ENCODE data around the gene CDH20. TPM values are rescaled to one million over a fixed set of nuclear protein-coding genes. Genes with fewer than 3 reads are reported as not detected.

The CDH20 gene
- total RNA-seq, 1 experiment from 2014 or later: not detected

DNA sequence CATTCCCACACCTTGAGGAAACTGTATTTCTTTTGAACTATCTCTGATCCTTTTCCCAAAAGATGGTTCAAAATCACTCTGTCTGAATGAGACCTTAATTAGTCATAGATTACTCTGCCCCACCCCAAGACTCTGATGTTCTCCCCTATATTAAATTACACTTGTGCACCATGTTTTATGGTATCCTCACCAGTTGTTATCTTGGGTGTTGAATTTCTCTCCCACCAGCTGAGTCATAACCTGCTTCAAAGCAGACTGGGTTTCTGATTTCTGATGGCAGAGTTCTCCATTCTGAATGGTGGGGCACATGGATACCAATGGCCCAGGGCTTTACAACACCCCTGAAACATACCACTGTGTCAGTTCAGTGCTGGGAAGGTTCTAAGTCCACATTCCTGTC, 15.0 kb downstream of the CDH20 start:
- no peaks in the 10 kb centered on the region for H3K4me1 ChIP-seq (ENCODE audit: insufficient read depth, low read length)
- H3K9ac ChIP-seq (ENCODE audit: low read length): no peak overlapping the region
- H3K36me3 ChIP-seq (ENCODE audit: low read depth, low read length): no peaks in the 10 kb centered on the region
- DNase-seq (no peak), ATAC-seq (no peak)
- H3K9me2 ChIP-seq (replicated peaks; ENCODE audit: low read length): no peaks in the 10 kb centered on the region
- H2AFZ ChIP-seq (ENCODE audit: low read length): no peak overlapping the region
- no TSS peak for BruUV-seq (replicated peaks)
- H3K9me3 ChIP-seq (ENCODE audit: low read length): no peaks in the 10 kb centered on the region
- intact Hi-C loops (cut with micrococcal nuclease): no loop called here
- no peaks in the 10 kb centered on the region for H3K79me2 ChIP-seq (ENCODE audit: low read length)
- H3K4me2 ChIP-seq (ENCODE audit: low read length): no peak overlapping the region
- ChIA-PET CTCF (no interaction called here), POLR2A (ENCODE audit: unreplicated experiment) (no interaction called here)
- H3K4me3 ChIP-seq (ENCODE audit: low read length): no peak overlapping the region
- TF ChIP-seq EZH2 (IDR thresholded peaks at IDR 0.05; ENCODE audit: low read length, unreplicated experiment) (no peak), EZH2phosphoT487 (IDR thresholded peaks at IDR 0.05; ENCODE audit: borderline replicate concordance, low read length) (no peak)
- TF ChIP-seq, protein P1, sequence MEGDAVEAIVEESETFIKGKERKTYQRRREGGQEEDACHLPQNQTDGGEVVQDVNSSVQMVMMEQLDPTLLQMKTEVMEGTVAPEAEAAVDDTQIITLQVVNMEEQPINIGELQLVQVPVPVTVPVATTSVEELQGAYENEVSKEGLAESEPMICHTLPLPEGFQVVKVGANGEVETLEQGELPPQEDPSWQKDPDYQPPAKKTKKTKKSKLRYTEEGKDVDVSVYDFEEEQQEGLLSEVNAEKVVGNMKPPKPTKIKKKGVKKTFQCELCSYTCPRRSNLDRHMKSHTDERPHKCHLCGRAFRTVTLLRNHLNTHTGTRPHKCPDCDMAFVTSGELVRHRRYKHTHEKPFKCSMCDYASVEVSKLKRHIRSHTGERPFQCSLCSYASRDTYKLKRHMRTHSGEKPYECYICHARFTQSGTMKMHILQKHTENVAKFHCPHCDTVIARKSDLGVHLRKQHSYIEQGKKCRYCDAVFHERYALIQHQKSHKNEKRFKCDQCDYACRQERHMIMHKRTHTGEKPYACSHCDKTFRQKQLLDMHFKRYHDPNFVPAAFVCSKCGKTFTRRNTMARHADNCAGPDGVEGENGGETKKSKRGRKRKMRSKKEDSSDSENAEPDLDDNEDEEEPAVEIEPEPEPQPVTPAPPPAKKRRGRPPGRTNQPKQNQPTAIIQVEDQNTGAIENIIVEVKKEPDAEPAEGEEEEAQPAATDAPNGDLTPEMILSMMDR (conservative IDR thresholded peaks at IDR 0.05; ENCODE audit: low read depth, low read length): no peak
- H4K20me1 ChIP-seq (ENCODE audit: low read length): no peaks in the 10 kb centered on the region
- H3K27ac ChIP-seq (ENCODE audit: low read length): no peak overlapping the region
- H3K27me3 ChIP-seq (ENCODE audit: low read length): 0 out of 2 replicates have a peak, but pooled peaks cover 9% of the 10 kb centered on the region
- H3F3A ChIP-seq (ENCODE audit: low read length, unreplicated experiment): no peaks in the 10 kb centered on the region

DNA sequence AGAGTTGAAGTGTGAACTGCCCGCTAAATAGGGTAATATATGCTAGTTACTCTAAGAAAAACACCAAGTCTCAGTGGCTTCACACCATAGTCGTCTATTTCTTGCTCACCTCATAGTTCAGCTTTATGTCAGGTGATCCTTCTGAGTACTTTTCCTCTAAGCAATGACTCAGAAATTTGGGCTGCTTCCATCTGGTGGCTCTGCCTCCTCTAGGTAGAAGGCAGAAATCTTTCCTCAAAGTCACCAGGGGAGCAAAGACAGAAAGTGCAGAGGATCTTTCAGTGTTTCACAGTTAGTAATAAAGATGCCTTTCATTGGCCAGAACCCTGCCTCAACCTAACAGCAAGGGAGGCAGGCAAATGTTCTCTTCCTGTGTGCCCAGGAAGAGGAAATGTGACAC, 17.3 kb downstream of the CDH20 start:
- ChIA-PET CTCF (no interaction called here), POLR2A (ENCODE audit: unreplicated experiment) (no interaction called here)

DNA sequence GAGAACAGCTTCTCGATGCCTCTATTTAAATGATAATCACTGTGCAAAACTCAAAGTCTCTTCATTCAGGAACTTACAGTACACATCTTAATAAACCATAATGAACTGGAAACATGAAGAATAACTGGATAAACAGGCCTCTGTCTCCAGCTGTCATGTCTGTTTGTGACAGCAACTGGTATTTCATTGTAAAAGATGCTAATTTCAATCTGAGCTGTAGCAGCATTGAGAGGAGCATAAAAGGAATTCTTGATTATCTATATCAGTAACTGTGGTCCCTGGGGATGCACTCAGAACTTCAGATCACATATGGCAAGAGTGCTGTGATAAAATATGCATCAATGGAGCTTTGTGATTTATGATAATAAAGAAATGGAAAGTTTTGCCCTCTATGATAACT, 18.8 kb downstream of the CDH20 start:
- ChIA-PET POLR2A (ENCODE audit: unreplicated experiment) (no interaction called here), CTCF (no interaction called here)
- no peak for ATAC-seq
- no TSS peak for BruUV-seq (replicated peaks)
- Histone ChIP-seq H3K4me3 (ENCODE audit: low read length) (no peak overlapping the region), H2AFZ (ENCODE audit: low read length) (no peak overlapping the region), H3K9me2 (replicated peaks; ENCODE audit: low read length) (no peaks in the 10 kb centered on the region), H3K4me1 (ENCODE audit: insufficient read depth, low read length) (no peaks in the 10 kb centered on the region), H3K9ac (ENCODE audit: low read length) (no peak overlapping the region), H4K20me1 (ENCODE audit: low read length) (no peaks in the 10 kb centered on the region), H3K27me3 (ENCODE audit: low read length) (no peaks in the 10 kb centered on the region), H3K27ac (ENCODE audit: low read length) (no peak overlapping the region), H3K79me2 (ENCODE audit: low read length) (no peaks in the 10 kb centered on the region), H3K4me2 (ENCODE audit: low read length) (no peak overlapping the region), H3F3A (ENCODE audit: low read length, unreplicated experiment) (no peaks in the 10 kb centered on the region), H3K36me3 (ENCODE audit: low read depth, low read length) (no peaks in the 10 kb centered on the region), H3K9me3 (ENCODE audit: low read length) (no peaks in the 10 kb centered on the region)
- no peak for TF ChIP-seq EZH2 (IDR thresholded peaks at IDR 0.05; ENCODE audit: low read length, unreplicated experiment)
- no peak for TF ChIP-seq EZH2phosphoT487 (IDR thresholded peaks at IDR 0.05; ENCODE audit: borderline replicate concordance, low read length)
- TF ChIP-seq, protein P1 (conservative IDR thresholded peaks at IDR 0.05; ENCODE audit: low read depth, low read length): no peak
- DNase-seq: no peak
- intact Hi-C loops (cut with micrococcal nuclease): no loop called here

More for the DNA sequence above, 17.3 kb downstream of the CDH20 start:
- Histone ChIP-seq H3K4me2 (ENCODE audit: low read length) (no peak overlapping the region), H3K27me3 (ENCODE audit: low read length) (0 out of 2 replicates have a peak, but pooled peaks cover 3% of the 10 kb centered on the region), H3K4me1 (ENCODE audit: insufficient read depth, low read length) (no peaks in the 10 kb centered on the region), H3K36me3 (ENCODE audit: low read depth, low read length) (no peaks in the 10 kb centered on the region), H2AFZ (ENCODE audit: low read length) (no peak overlapping the region), H3F3A (ENCODE audit: low read length, unreplicated experiment) (no peaks in the 10 kb centered on the region), H3K9me3 (ENCODE audit: low read length) (no peaks in the 10 kb centered on the region), H3K27ac (ENCODE audit: low read length) (no peak overlapping the region), H3K4me3 (ENCODE audit: low read length) (no peak overlapping the region), H3K9ac (ENCODE audit: low read length) (no peak overlapping the region), H3K9me2 (replicated peaks; ENCODE audit: low read length) (no peaks in the 10 kb centered on the region), H4K20me1 (ENCODE audit: low read length) (no peaks in the 10 kb centered on the region), H3K79me2 (ENCODE audit: low read length) (no peaks in the 10 kb centered on the region)
- no TSS peak for BruUV-seq (replicated peaks)
- ATAC-seq (no peak), DNase-seq (peak; percentile 10)
- no peak for TF ChIP-seq EZH2phosphoT487 (IDR thresholded peaks at IDR 0.05; ENCODE audit: borderline replicate concordance, low read length)
- TF ChIP-seq, protein P1 (conservative IDR thresholded peaks at IDR 0.05; ENCODE audit: low read depth, low read length): no peak
- TF ChIP-seq EZH2 (IDR thresholded peaks at IDR 0.05; ENCODE audit: low read length, unreplicated experiment): no peak
- intact Hi-C loops (cut with micrococcal nuclease): no loop called here
